Esophagus muscularis mucosa (tissue), 4 donors: ENCODE data around the gene CYSLTR2.

Source experiments
- EP300 ChIP-seq: sonication (generic); formaldehyde crosslinking; IDR thresholded peaks from one replicate; pipeline ENCODE4 v1.6.1; 2017; ENCODE audit warnings: antibody characterized with exemption
- POLR2A ChIP-seq: fragments of 450-650 bp; IDR thresholded peaks from one replicate; pipeline ENCODE4 v1.6.1; 2017; ENCODE audit warnings: antibody characterized with exemption, moderate library complexity, mild to moderate bottlenecking, low read depth
- TF ChIP-seq, protein P1 (sequence below), 3 experiments: fragments of 200-600 bp in 2 of 3; fragments of 450-650 bp in 1 of 3; sonication (generic) in 2 of 3; IDR thresholded peaks; one replicate each; pipeline ENCODE4 v1.5.1; 2017 to 2019; ENCODE audit warnings: antibody characterized with exemption in 3 of 3, mild to moderate bottlenecking in 2 of 3, moderate library complexity in 1 of 3

GRCh38 chr13:48733739-48734335 is 80.1 kb downstream of the CYSLTR2 start:
- TF ChIP-seq POLR2A (no peak), EP300 (no peak)
- TF ChIP-seq, protein P1, sequence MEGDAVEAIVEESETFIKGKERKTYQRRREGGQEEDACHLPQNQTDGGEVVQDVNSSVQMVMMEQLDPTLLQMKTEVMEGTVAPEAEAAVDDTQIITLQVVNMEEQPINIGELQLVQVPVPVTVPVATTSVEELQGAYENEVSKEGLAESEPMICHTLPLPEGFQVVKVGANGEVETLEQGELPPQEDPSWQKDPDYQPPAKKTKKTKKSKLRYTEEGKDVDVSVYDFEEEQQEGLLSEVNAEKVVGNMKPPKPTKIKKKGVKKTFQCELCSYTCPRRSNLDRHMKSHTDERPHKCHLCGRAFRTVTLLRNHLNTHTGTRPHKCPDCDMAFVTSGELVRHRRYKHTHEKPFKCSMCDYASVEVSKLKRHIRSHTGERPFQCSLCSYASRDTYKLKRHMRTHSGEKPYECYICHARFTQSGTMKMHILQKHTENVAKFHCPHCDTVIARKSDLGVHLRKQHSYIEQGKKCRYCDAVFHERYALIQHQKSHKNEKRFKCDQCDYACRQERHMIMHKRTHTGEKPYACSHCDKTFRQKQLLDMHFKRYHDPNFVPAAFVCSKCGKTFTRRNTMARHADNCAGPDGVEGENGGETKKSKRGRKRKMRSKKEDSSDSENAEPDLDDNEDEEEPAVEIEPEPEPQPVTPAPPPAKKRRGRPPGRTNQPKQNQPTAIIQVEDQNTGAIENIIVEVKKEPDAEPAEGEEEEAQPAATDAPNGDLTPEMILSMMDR (IDR thresholded peaks at IDR 0.05): no peak
